Calu3 (cell line): ENCODE measurements around the gene CUL7. TPM values are rescaled to one million over a fixed set of nuclear protein-coding genes. Genes with fewer than 3 reads are reported as not detected.

Experiments used
- Bru-seq: library from RNA; stranded (reverse); fragments of 400-500 nt; gene quantifications from one replicate; lab custom pipeline; 2021; lab: Mats Ljungman, UMichigan
- BruChase-seq, 2 experiments: library from RNA; stranded (reverse); fragments of 400-500 nt; gene quantifications; one replicate each; lab custom pipeline; 2021; lab: Mats Ljungman, UMichigan
- BruUV-seq: library from RNA; stranded (reverse); fragments of 400-500 nt; replicated peaks from 2 replicates; lab custom pipeline; 2021; lab: Mats Ljungman, UMichigan
- CTCF ChIA-PET: fragments of 300-600 bp; sonication (Branson Sonifier 250); formaldehyde crosslinking; loops from one replicate; lab custom pipeline; 2022; ENCODE audit warnings: antibody characterized with exemption; lab: Charles Lee
- DNase-seq: peaks from one replicate; pipeline ENCODE4 v3.0.0; 2022
- H3K27ac Mint-ChIP-seq: one replicate; pipeline ENCODE4 v1.8.0; 2022; ENCODE audit warnings: mixed read lengths; ENCODE audit not compliant: unreplicated experiment
- H3K27me3 Mint-ChIP-seq: one replicate; pipeline ENCODE4 v1.8.0; 2022; ENCODE audit warnings: mixed read lengths; ENCODE audit not compliant: unreplicated experiment
- H3K36me3 Mint-ChIP-seq: one replicate; pipeline ENCODE4 v1.8.0; 2022; ENCODE audit warnings: mild to moderate bottlenecking, moderate library complexity, mixed read lengths; ENCODE audit not compliant: insufficient read depth, unreplicated experiment
- H3K4me1 Mint-ChIP-seq: one replicate; pipeline ENCODE4 v1.8.0; 2022; ENCODE audit warnings: mild to moderate bottlenecking, low read depth, mixed read lengths; ENCODE audit not compliant: unreplicated experiment
- H3K4me3 Mint-ChIP-seq: one replicate; pipeline ENCODE4 v1.8.0; 2022; ENCODE audit warnings: mild to moderate bottlenecking, low read depth, moderate library complexity, mixed read lengths; ENCODE audit not compliant: unreplicated experiment
- H3K9me3 Mint-ChIP-seq: one replicate; pipeline ENCODE4 v1.8.0; 2022; ENCODE audit warnings: low read depth, mixed read lengths; ENCODE audit not compliant: unreplicated experiment
- CTCF ChIP-seq: fragments of 200-600 bp; IDR thresholded peaks from one replicate; pipeline ENCODE4 v1.8.0; 2022; ENCODE audit warnings: antibody characterized with exemption; ENCODE audit not compliant: unreplicated experiment
- intact Hi-C: fragments of 100-400 bp; cut with micrococcal nuclease; formaldehyde crosslinking; loops from one replicate; pipeline ENCODE4 v1.10.0; 2022; ENCODE audit not compliant: unreplicated experiment
- long read RNA-seq: library from polyadenylated mRNA; stranded (forward); transcript quantifications from one replicate; pipeline ENCODE4 v2.0.0, GENCODE V29; 2022
- total RNA-seq: library from RNA; stranded (reverse); gene quantifications from 2 replicates; pipeline ENCODE4 v1.2.3, GENCODE V29; 2022

CUL7 gene
- 25.5 and 25.9 TPM in 2 replicates for total RNA-seq
- Bru-seq, nascent RNA = percentile 59 among the genes with signal in this experiment
- percentile 73 among the genes with signal in this experiment for BruChase-seq, experiment 1, labeled RNA remaining after a 6-hour chase
- BruChase-seq, experiment 2, labeled RNA remaining after a 2-hour chase = percentile 78 among the genes with signal in this experiment
- long read RNA-seq, full-length matches to known transcripts = 4 of 18 reads
- long read RNA-seq, partial matches to known transcripts = 9 of 18 reads
- long read RNA-seq, other reads (novel, unspliced or antisense) = 5 of 18 reads

GRCh38 chr6:43053545-43054205, at the start of gene CUL7:
Gene CUL7, minus strand, starts transcription at chr6:43053851. Its CDS starts 1,063 bp downstream, at chr6:43052788.
- CTCF ChIA-PET = interaction anchor here (0.6 to 1.7 kb wide), 7 partner anchors 11 to 374 kb away, joined by 3 to 6 read pairs (median 4); partner anchors contain the start of genes ABCC10, KLHDC3, MEA1 and PPP2R5D
- no peak for TF ChIP-seq CTCF
- intact Hi-C loops = no loop called here
- H3K4me3 Mint-ChIP-seq = peak within 1 kb of the TSS; percentile 97
- BruUV-seq = no TSS peak
- DNase-seq = peak; percentile 98
- no peaks in the 10 kb centered on the region for H3K27me3 Mint-ChIP-seq
- H3K9me3 Mint-ChIP-seq = no peaks in the 10 kb centered on the region
- peaks cover 21% of the 10 kb centered on the region for H3K4me1 Mint-ChIP-seq
- peak within 1 kb of the TSS; percentile 88 for H3K27ac Mint-ChIP-seq
- peaks cover 66% of the 10 kb centered on the region for H3K36me3 Mint-ChIP-seq

- intact Hi-C loops = no loop called here
- TF ChIP-seq CTCF = no peak
- peaks cover 20% of the 10 kb centered on the region for H3K4me1 Mint-ChIP-seq
- no TSS peak for BruUV-seq
- H3K9me3 Mint-ChIP-seq = no peaks in the 10 kb centered on the region
- no peak overlapping the region for H3K4me3 Mint-ChIP-seq
- no peaks in the 10 kb centered on the region for H3K27me3 Mint-ChIP-seq
- H3K36me3 Mint-ChIP-seq = no peaks in the 10 kb centered on the region
- CTCF ChIA-PET = interaction anchor here (0.6 to 0.7 kb wide), 2 partner anchors 12 to 107 kb away, joined by 3 to 10 read pairs; no protein-coding TSS in a partner anchor
- no peak for DNase-seq
- H3K27ac Mint-ChIP-seq = no peak overlapping the region
Observed at GRCh38 chr6:43101497-43101896, 47.8 kb upstream of the CUL7 start.

GRCh38 chr6:43097502-43097901, 43.9 kb upstream of the CUL7 start:
- Mint-ChIP-seq H3K4me3 (no peak overlapping the region), H3K36me3 (no peaks in the 10 kb centered on the region), H3K27me3 (no peaks in the 10 kb centered on the region), H3K4me1 (peaks cover 49% of the 10 kb centered on the region), H3K9me3 (no peaks in the 10 kb centered on the region), H3K27ac (peak overlapping the region; percentile 68)
- no TSS peak for BruUV-seq
- CTCF ChIA-PET = interaction anchor here (1.4 to 2.0 kb wide), 3 partner anchors 32 to 83 kb away, joined by 5 to 9 read pairs (median 8); partner anchors contain the start of genes KLHDC3 and MEA1
- no peak for DNase-seq
- no peak for TF ChIP-seq CTCF
- intact Hi-C loops = no loop called here

- Mint-ChIP-seq H3K4me1 (peaks cover 49% of the 10 kb centered on the region), H3K9me3 (no peaks in the 10 kb centered on the region), H3K4me3 (peak overlapping the region; percentile 59), H3K27me3 (no peaks in the 10 kb centered on the region), H3K27ac (peak overlapping the region; percentile 68), H3K36me3 (no peaks in the 10 kb centered on the region)
- intact Hi-C loops = no loop called here
- BruUV-seq = no TSS peak
- peak; percentile 11 for TF ChIP-seq CTCF
- no peak for DNase-seq
- CTCF ChIA-PET = interaction anchor here (1.2 to 2.0 kb wide), 6 partner anchors 13 to 83 kb away, joined by 3 to 9 read pairs (median 4); partner anchors contain the start of genes KLC4, KLHDC3, MEA1 and MRPL2
Observed at GRCh38 chr6:43097098-43097489, 43.4 kb upstream of the CUL7 start.
